Measurements from ENCODE around the gene SLC25A19.

Gene SLC25A19

GRCh38 chr17:75271233-75271954, 17.8 kb downstream of the SLC25A19 start:
- peak overlapping the region; percentile 72 for H3K4me3 ChIP-seq (ENCODE audit: low read length)
- peak; percentile 19; the same call in 1 of the 2 replicates for TF ChIP-seq CTCF (conservative IDR thresholded peaks at IDR 0.05; ENCODE audit: low read length)
- peak; percentile 55 for DNase-seq (ENCODE audit: low read depth)

GRCh38 chr17:75270966-75271232, 18.3 kb downstream of the SLC25A19 start, which contains the start of gene MIF4GD:
TSS of gene MIF4GD (minus strand) at chr17:75271231. CDS start at chr17:75270195, 1,036 bp downstream.
- H3K4me3 ChIP-seq (ENCODE audit: low read length): peak within 1 kb of the TSS; percentile 84
- TF ChIP-seq CTCF (conservative IDR thresholded peaks at IDR 0.05; ENCODE audit: low read length): no peak
- no peak for DNase-seq (ENCODE audit: low read depth)

- H3K4me3 ChIP-seq (ENCODE audit: low read length): peak overlapping the region; percentile 84
- peak; percentile 80 for DNase-seq (ENCODE audit: low read depth)
- peak; percentile 60 for TF ChIP-seq CTCF (conservative IDR thresholded peaks at IDR 0.05; ENCODE audit: low read length)
These were observed 18.8 kb downstream of the SLC25A19 start for GRCh38 chr17:75270218-75270965.

GRCh38 chr17:75269844-75270217, 19.4 kb downstream of the SLC25A19 start:
- peak overlapping the region; percentile 84 for H3K4me3 ChIP-seq (ENCODE audit: low read length)
- no peak for DNase-seq (ENCODE audit: low read depth)
- no peak for TF ChIP-seq CTCF (conservative IDR thresholded peaks at IDR 0.05; ENCODE audit: low read length)

GRCh38 chr17:75267411-75268232, 21.6 kb downstream of the SLC25A19 start:
- TF ChIP-seq CTCF (conservative IDR thresholded peaks at IDR 0.05; ENCODE audit: low read length): no peak
- H3K4me3 ChIP-seq (ENCODE audit: low read length): no peak overlapping the region

GRCh38 chr17:75267153-75267410, 22.2 kb downstream of the SLC25A19 start:
- DNase-seq (ENCODE audit: low read depth): no peak
- no peak overlapping the region for H3K4me3 ChIP-seq (ENCODE audit: low read length)
- TF ChIP-seq CTCF (conservative IDR thresholded peaks at IDR 0.05; ENCODE audit: low read length): no peak

More at GRCh38 chr17:75267411-75268232, 21.6 kb downstream of the SLC25A19 start:
- DNase-seq (ENCODE audit: low read depth): no peak
